IMR-90 (cell line): ENCODE results near the gene MAP1LC3B. TPM values are rescaled to one million over a fixed set of nuclear protein-coding genes. Genes with fewer than 3 reads are reported as not detected.

Source experiments
- ATAC-seq: fragments of 200-7000 bp; cut with Tn5 transposase; 2 replicates; pipeline ENCODE4 v1.9.1; 2020; ENCODE audit warnings: low read depth, mild to moderate bottlenecking, moderate library complexity
- BruUV-seq: library from RNA; stranded (reverse); fragments of 400-500 nt; replicated peaks from 2 replicates; lab custom pipeline; 2021; lab: Mats Ljungman, UMichigan
- CTCF ChIA-PET: fragments of 300-600 bp; formaldehyde crosslinking; extraction: SDS; loops from one replicate; lab custom pipeline; 2021; ENCODE audit warnings: antibody characterized with exemption; lab: Yijun Ruan, JAX
- POLR2A ChIA-PET: fragments of 300-600 bp; sonication (Branson Sonifier 250); formaldehyde crosslinking; loops from one replicate; lab custom pipeline; 2022; ENCODE audit warnings: antibody characterized with exemption; ENCODE audit not compliant: unreplicated experiment; lab: Charles Lee
- DNase-seq: peaks from one replicate; pipeline ENCODE4 v3.0.0; 2013
- H2AFZ ChIP-seq: replicated peaks from 2 replicates; pipeline ENCODE3; 2013; ENCODE audit warnings: low read length, mild to moderate bottlenecking; ENCODE audit not compliant: poor library complexity
- H2AK5ac ChIP-seq: 2 replicates; pipeline ENCODE4 v1.6.1; 2013; ENCODE audit warnings: low read depth, low read length, inconsistent platforms
- H2AK9ac ChIP-seq: replicated peaks from 2 replicates; pipeline ENCODE3; 2013; ENCODE audit warnings: mild to moderate bottlenecking, low read depth, low read length, moderate library complexity; ENCODE audit not compliant: poor library complexity
- H2BK120ac ChIP-seq: 2 replicates; pipeline ENCODE4 v1.6.1; 2013; ENCODE audit warnings: low read depth, low read length, inconsistent platforms
- H2BK15ac ChIP-seq: 3 replicates; pipeline ENCODE4 v1.6.1; 2013; ENCODE audit warnings: low read depth, low read length, inconsistent platforms
- H2BK20ac ChIP-seq: 2 replicates; pipeline ENCODE4 v1.6.1; 2013; ENCODE audit warnings: low read depth, mild to moderate bottlenecking, inconsistent platforms, low read length, moderate library complexity
- H2BK5ac ChIP-seq: 2 replicates; pipeline ENCODE4 v1.6.1; 2013; ENCODE audit warnings: mild to moderate bottlenecking, low read depth, low read length, inconsistent platforms; ENCODE audit not compliant: poor library complexity, severe bottlenecking
- H3K14ac ChIP-seq: replicated peaks from 2 replicates; pipeline ENCODE4 v1.6.1; 2013; ENCODE audit warnings: low read depth, low read length, inconsistent platforms
- H3K18ac ChIP-seq: 2 replicates; pipeline ENCODE4 v1.6.1; 2013; ENCODE audit warnings: low read depth, low read length, control low read depth
- H3K23ac ChIP-seq: 2 replicates; pipeline ENCODE4 v1.6.1; 2013; ENCODE audit warnings: low read depth, low read length, inconsistent platforms
- H3K27ac ChIP-seq: 2 replicates; pipeline ENCODE4 v1.5.1; 2013; ENCODE audit warnings: mild to moderate bottlenecking, control low read depth, low read length; ENCODE audit not compliant: insufficient read depth
- H3K27me3 ChIP-seq: 2 replicates; pipeline ENCODE4 v1.6.1; 2013; ENCODE audit warnings: low read length; ENCODE audit not compliant: control insufficient read depth, insufficient read depth
- H3K36me3 ChIP-seq: 2 replicates; pipeline ENCODE4 v1.6.1; 2013; ENCODE audit warnings: low read length, mixed read lengths; ENCODE audit not compliant: control insufficient read depth, insufficient read depth
- H3K4ac ChIP-seq: 2 replicates; pipeline ENCODE4 v1.6.1; 2013; ENCODE audit warnings: low read depth, low read length, inconsistent platforms
- H3K4me1 ChIP-seq: 2 replicates; pipeline ENCODE4 v1.6.1; 2013; ENCODE audit warnings: low read length, mixed read lengths; ENCODE audit not compliant: control insufficient read depth, insufficient read depth
- H3K4me2 ChIP-seq: 2 replicates; pipeline ENCODE4 v1.6.1; 2013; ENCODE audit warnings: low read depth, mild to moderate bottlenecking, control low read depth, low read length, moderate library complexity
- H3K4me3 ChIP-seq: 2 replicates; pipeline ENCODE4 v1.5.1; 2013; ENCODE audit warnings: low read depth, mild to moderate bottlenecking, control low read depth, low read length, moderate library complexity; ENCODE audit not compliant: insufficient read depth
- H3K56ac ChIP-seq: 2 replicates; pipeline ENCODE4 v1.6.1; 2013; ENCODE audit warnings: low read length, inconsistent platforms; ENCODE audit not compliant: insufficient read depth; ENCODE audit errors: extremely low read depth
- H3K79me1 ChIP-seq, 2 experiments: 2 replicates each; pipeline ENCODE4 v1.6.1; 2013; ENCODE audit warnings: low read length in 2 of 2, inconsistent platforms in 1 of 2, low read depth in 1 of 2
- H3K9ac ChIP-seq: 2 replicates; pipeline ENCODE4 v1.6.1; 2013; ENCODE audit warnings: low read depth, low read length, control low read depth
- H3K9me1 ChIP-seq: 2 replicates; pipeline ENCODE4 v1.6.1; 2013; ENCODE audit warnings: low read length, inconsistent platforms; ENCODE audit not compliant: insufficient read depth
- H3K9me3 ChIP-seq: 2 replicates; pipeline ENCODE4 v1.6.1; 2013; ENCODE audit warnings: low read length; ENCODE audit not compliant: control insufficient read depth, insufficient read depth
- H4K20me1 ChIP-seq: 2 replicates; pipeline ENCODE4 v1.6.1; 2013; ENCODE audit warnings: low read length, inconsistent platforms; ENCODE audit not compliant: insufficient read depth
- H4K5ac ChIP-seq: 2 replicates; pipeline ENCODE4 v1.6.1; 2013; ENCODE audit warnings: mild to moderate bottlenecking, low read depth, low read length, control low read depth
- H4K8ac ChIP-seq, 2 experiments: 2 replicates each; pipeline ENCODE4 v1.6.1; 2013; ENCODE audit warnings: low read depth in 2 of 2, low read length in 2 of 2, control low read depth in 1 of 2, inconsistent platforms in 1 of 2
- H4K91ac ChIP-seq: 2 replicates; pipeline ENCODE4 v1.6.1; 2013; ENCODE audit warnings: low read depth, low read length, inconsistent platforms; ENCODE audit not compliant: insufficient read depth
- POLR2A ChIP-seq: IDR thresholded peaks from 2 replicates; pipeline ENCODE4 v1.6.1; 2012; ENCODE audit warnings: mild to moderate bottlenecking, low read depth, low read length
- RFX5 ChIP-seq: IDR thresholded peaks from 2 replicates; pipeline ENCODE4 v1.8.0; 2012; ENCODE audit warnings: low read depth, mild to moderate bottlenecking, low read length, moderate library complexity
- WGBS, 2 experiments: methylation state at CpG; one replicate each; pipeline versions ENCODE4 v1.1.5 to v1.1.7; 2013; ENCODE audit warnings: missing lambda C conversion rate in 2 of 2; ENCODE audit not compliant: insufficient read length in 1 of 2; ENCODE audit errors: extremely low coverage in 2 of 2; 5-methylcytosine and 5-hydroxymethylcytosine counted together
- dilution Hi-C: fragments of 300-500 bp; cut with HindIII; formaldehyde crosslinking; loops from one replicate; pipeline ENCODE4 v1.14.3; 2018; ENCODE audit warnings: low sequenced_read_pairs; ENCODE audit not compliant: unreplicated experiment
- in situ Hi-C: fragments of 300-500 bp; cut with MboI; formaldehyde crosslinking; loops from 3 replicates; pipeline ENCODE4 v1.14.3; 2019; ENCODE audit warnings: low sequenced_read_pairs, inconsistent platforms, mixed read lengths
- intact Hi-C: fragments of 100-400 bp; cut with micrococcal nuclease; formaldehyde crosslinking; loops from 2 replicates; pipeline ENCODE4 v1.10.0; 2022
- polyA plus RNA-seq, 3 experiments: library from polyadenylated mRNA; depleted of rRNA; stranded (reverse); fragments of >200 nt; gene quantifications; 2 replicates each; pipeline ENCODE4 v1.2.3, GENCODE V29; 2012; ENCODE audit warnings: low replicate concordance in 1 of 3
- total RNA-seq: library from RNA; depleted of rRNA; stranded (reverse); fragments of >200 nt; gene quantifications from 2 replicates; pipeline ENCODE4 v1.2.3, GENCODE V29; 2012
- TF ChIP-seq, protein P1 (sequence below): fragments of 150-350 bp; IDR thresholded peaks from 2 replicates; pipeline ENCODE4 v1.6.1; 2017; ENCODE audit warnings: mild to moderate bottlenecking, antibody characterized with exemption, low read length, low read depth

Gene MAP1LC3B
- total and polyA plus RNA-seq, 2 of the 4 experiments (the other 2 are of a cell fraction): 23.5 to 57.7 TPM

GRCh38 chr16:87351320-87351698, 40.8 kb upstream of the MAP1LC3B start:
- Histone ChIP-seq H4K20me1 (peaks cover 19% of the 10 kb centered on the region), H3K79me1 (peaks cover 7 to 46% of the 10 kb centered on the region in 2 experiments; a peak in 3 of 4 replicates), H2BK5ac (no peak overlapping the region), H3K36me3 (peaks cover 13% of the 10 kb centered on the region; the same call in 1 of the 2 replicates), H3K23ac (no peak overlapping the region), H4K5ac (no peak overlapping the region), H3K56ac (no peak overlapping the region), H3K4me2 (no peak overlapping the region; the same call in 1 of the 2 replicates), H2BK120ac (no peak overlapping the region), H2AFZ (no peak overlapping the region), H3K9me3 (no peaks in the 10 kb centered on the region), H3K4ac (no peak overlapping the region), H3K9me1 (peaks cover 15% of the 10 kb centered on the region; the same call in 1 of the 2 replicates), H3K4me3 (no peak overlapping the region), H2BK15ac (no peak overlapping the region), H3K27ac (no peak overlapping the region), H2BK20ac (no peak overlapping the region), H2AK5ac (no peak overlapping the region), H3K14ac (no peak overlapping the region), H2AK9ac (no peak overlapping the region), H4K8ac (no peak overlapping the region), H3K27me3 (no peaks in the 10 kb centered on the region), H3K4me1 (peaks cover 4% of the 10 kb centered on the region; the same call in 1 of the 2 replicates), H3K18ac (no peak overlapping the region), H3K9ac (no peak overlapping the region), H4K91ac (no peak overlapping the region)
- in situ Hi-C loops: no loop called here
- TF ChIP-seq POLR2A (no peak), RFX5 (no peak)
- TF ChIP-seq, protein P1, sequence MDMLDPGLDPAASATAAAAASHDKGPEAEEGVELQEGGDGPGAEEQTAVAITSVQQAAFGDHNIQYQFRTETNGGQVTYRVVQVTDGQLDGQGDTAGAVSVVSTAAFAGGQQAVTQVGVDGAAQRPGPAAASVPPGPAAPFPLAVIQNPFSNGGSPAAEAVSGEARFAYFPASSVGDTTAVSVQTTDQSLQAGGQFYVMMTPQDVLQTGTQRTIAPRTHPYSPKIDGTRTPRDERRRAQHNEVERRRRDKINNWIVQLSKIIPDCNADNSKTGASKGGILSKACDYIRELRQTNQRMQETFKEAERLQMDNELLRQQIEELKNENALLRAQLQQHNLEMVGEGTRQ: no peak
- no TSS peak for BruUV-seq
- 80% methylated on average over 3 of the region's 9 CpGs; no CpG with 5 or more reads in 1 of the 2 experiments for WGBS, 2 experiments
- DNase-seq: no peak
- dilution Hi-C loops: no loop called here
- POLR2A ChIA-PET: no interaction called here
- CTCF ChIA-PET: no interaction called here
- ATAC-seq: no peak
- intact Hi-C loops: no loop called here
